ENCODE measurements around the gene ELAVL3. TPM values are rescaled to one million over a fixed set of nuclear protein-coding genes. Genes with fewer than 3 reads are reported as not detected.
A peak's percentile ranks its signal among the peaks of the same experiment; 100 is the strongest.

Gene ELAVL3
- total RNA-seq (2014; rRNA removed; shearing (Covaris generic)) (not detected in 2 replicates), polyA plus RNA-seq (2016; fragmentation: Nextera tagmentation; extraction: Ambion mirVana) (not detected in 2 replicates)

- Histone ChIP-seq H3K27ac (no peak within 1 kb of the TSS), H3K4me1 (ENCODE audit: insufficient read depth) (no peaks in the 10 kb centered on the region), H4K20me1 (ENCODE audit: insufficient read depth) (no peaks in the 10 kb centered on the region), H2AFZ (no peak within 1 kb of the TSS), H3K27me3 (replicated peaks; ENCODE audit: insufficient read depth) (peaks cover 25% of the 10 kb centered on the region), H3K9me3 (ENCODE audit: low read depth) (no peaks in the 10 kb centered on the region), H3K9me2 (ENCODE audit: insufficient read depth) (no peaks in the 10 kb centered on the region), H3K4me3 (no peak within 1 kb of the TSS), H3F3A (ENCODE audit: insufficient read depth) (no peaks in the 10 kb centered on the region), H3K9ac (no peak within 1 kb of the TSS), H3K79me2 (ENCODE audit: insufficient read depth) (no peaks in the 10 kb centered on the region), H3K4me2 (ENCODE audit: unreplicated experiment) (peak within 1 kb of the TSS; percentile 10), H3K36me3 (ENCODE audit: low read depth) (no peaks in the 10 kb centered on the region)
- DNase-seq, result no peak
- in situ Hi-C loops (cut with MboI), result no loop called here
- 10 to 16% methylated on average over 19 to 41 of the region's 77 CpGs for WGBS, 2 experiments (ENCODE audit: low coverage in 1 of 2, low lambda C conversion rate in 2 of 2, missing lambda C conversion rate in 2 of 2)
- TF ChIP-seq EZH2phosphoT487 (IDR thresholded peaks at IDR 0.05; ENCODE audit: insufficient read depth, low read depth) (no peak), EZH2 (IDR thresholded peaks at IDR 0.05; ENCODE audit: insufficient read depth, poor library complexity, severe bottlenecking) (peak; percentile 82)
These were observed at the start of gene ELAVL3 for GRCh38 chr19:11480715-11481533. Gene ELAVL3 (minus strand): TSS chr19:11481046. CDS start chr19:11480608, 438 bp downstream.

GRCh38 chr19:11530432-11530831 lies 49.6 kb upstream of the ELAVL3 start:
- H3K79me2 ChIP-seq (ENCODE audit: insufficient read depth), result peaks cover 20% of the 10 kb centered on the region
- H3K9ac ChIP-seq, result no peak overlapping the region
- no peak for TF ChIP-seq EZH2phosphoT487 (IDR thresholded peaks at IDR 0.05; ENCODE audit: insufficient read depth, low read depth)
- TF ChIP-seq EZH2 (IDR thresholded peaks at IDR 0.05; ENCODE audit: insufficient read depth, poor library complexity, severe bottlenecking), result no peak
- H3K36me3 ChIP-seq (ENCODE audit: low read depth), result no peaks in the 10 kb centered on the region
- no peak overlapping the region for H3K4me2 ChIP-seq (ENCODE audit: unreplicated experiment)
- H4K20me1 ChIP-seq (ENCODE audit: insufficient read depth), result no peaks in the 10 kb centered on the region
- 11 to 13% methylated on average over 9 of the region's 9 CpGs for WGBS, 2 experiments (ENCODE audit: low coverage in 1 of 2, low lambda C conversion rate in 2 of 2, missing lambda C conversion rate in 2 of 2)
- no peaks in the 10 kb centered on the region for H3K9me2 ChIP-seq (ENCODE audit: insufficient read depth)
- H3K4me3 ChIP-seq, result no peak overlapping the region
- in situ Hi-C loops (cut with MboI), result no loop called here
- no peaks in the 10 kb centered on the region for H3K27me3 ChIP-seq (replicated peaks; ENCODE audit: insufficient read depth)
- peaks cover 17% of the 10 kb centered on the region for H3K4me1 ChIP-seq (ENCODE audit: insufficient read depth)
- no peak overlapping the region for H3K27ac ChIP-seq
- no peak overlapping the region for H2AFZ ChIP-seq
- H3F3A ChIP-seq (ENCODE audit: insufficient read depth), result peaks cover 13% of the 10 kb centered on the region; the same call in 1 of the 2 replicates
- peak; percentile 81 for DNase-seq
- no peaks in the 10 kb centered on the region for H3K9me3 ChIP-seq (ENCODE audit: low read depth)

GRCh38 chr19:11528551-11529341 lies 47.9 kb upstream of the ELAVL3 start, which contains the start of gene ECSIT:
Gene ECSIT (minus strand): TSS chr19:11529134. CDS start chr19:11519170, 9,964 bp downstream.
- in situ Hi-C loops (cut with MboI), result no loop called here
- 0 to 2% methylated on average over 45 to 47 of the region's 47 CpGs for WGBS, 2 experiments (ENCODE audit: low coverage in 1 of 2, low lambda C conversion rate in 2 of 2, missing lambda C conversion rate in 2 of 2)
- Histone ChIP-seq H3K36me3 (ENCODE audit: low read depth) (no peaks in the 10 kb centered on the region), H3K9ac (peak within 1 kb of the TSS; percentile 80), H3K27me3 (replicated peaks; ENCODE audit: insufficient read depth) (no peaks in the 10 kb centered on the region), H3K27ac (peak within 1 kb of the TSS; percentile 86), H3F3A (ENCODE audit: insufficient read depth) (peaks cover 5% of the 10 kb centered on the region; the same call in 1 of the 2 replicates), H4K20me1 (ENCODE audit: insufficient read depth) (no peaks in the 10 kb centered on the region), H3K4me3 (peak within 1 kb of the TSS; percentile 91), H3K79me2 (ENCODE audit: insufficient read depth) (peaks cover 24% of the 10 kb centered on the region), H3K9me3 (ENCODE audit: low read depth) (no peaks in the 10 kb centered on the region), H3K9me2 (ENCODE audit: insufficient read depth) (no peaks in the 10 kb centered on the region), H2AFZ (peak within 1 kb of the TSS; percentile 84), H3K4me2 (ENCODE audit: unreplicated experiment) (peak within 1 kb of the TSS; percentile 85), H3K4me1 (ENCODE audit: insufficient read depth) (peaks cover 15% of the 10 kb centered on the region)
- peak; percentile 100 for DNase-seq
- TF ChIP-seq EZH2 (IDR thresholded peaks at IDR 0.05; ENCODE audit: insufficient read depth, poor library complexity, severe bottlenecking), result no peak
- no peak for TF ChIP-seq EZH2phosphoT487 (IDR thresholded peaks at IDR 0.05; ENCODE audit: insufficient read depth, low read depth)

- Histone ChIP-seq H3F3A (ENCODE audit: insufficient read depth) (no peaks in the 10 kb centered on the region), H3K4me1 (ENCODE audit: insufficient read depth) (no peaks in the 10 kb centered on the region), H3K36me3 (ENCODE audit: low read depth) (no peaks in the 10 kb centered on the region), H3K4me2 (ENCODE audit: unreplicated experiment) (no peak overlapping the region), H3K4me3 (no peak overlapping the region), H2AFZ (no peak overlapping the region), H3K9me2 (ENCODE audit: insufficient read depth) (no peaks in the 10 kb centered on the region), H3K27ac (no peak overlapping the region), H3K27me3 (replicated peaks; ENCODE audit: insufficient read depth) (no peaks in the 10 kb centered on the region), H3K79me2 (ENCODE audit: insufficient read depth) (no peaks in the 10 kb centered on the region), H3K9ac (no peak overlapping the region), H3K9me3 (ENCODE audit: low read depth) (no peaks in the 10 kb centered on the region), H4K20me1 (ENCODE audit: insufficient read depth) (no peaks in the 10 kb centered on the region)
- 84 to 93% methylated on average over 9 of the region's 9 CpGs for WGBS, 2 experiments (ENCODE audit: low coverage in 1 of 2, low lambda C conversion rate in 2 of 2, missing lambda C conversion rate in 2 of 2)
- in situ Hi-C loops (cut with MboI), result no loop called here
- no peak for DNase-seq
- TF ChIP-seq EZH2 (IDR thresholded peaks at IDR 0.05; ENCODE audit: insufficient read depth, poor library complexity, severe bottlenecking) (no peak), EZH2phosphoT487 (IDR thresholded peaks at IDR 0.05; ENCODE audit: insufficient read depth, low read depth) (no peak)
These were observed 38.3 kb upstream of the ELAVL3 start for GRCh38 chr19:11519138-11519537.

Data from GM23248 (cell line).